IPS-15b (cell line): ENCODE results near the gene FAM185A.

ENCODE experiments used
- H3K27me3 ChIP-seq: one replicate; pipeline ENCODE4 v1.6.1; 2013; ENCODE audit warnings: low read length; ENCODE audit not compliant: control insufficient read depth, insufficient read depth
- H3K36me3 ChIP-seq: one replicate; pipeline ENCODE4 v1.6.1; 2013; ENCODE audit warnings: low read length; ENCODE audit not compliant: control insufficient read depth, insufficient read depth
- H3K4me1 ChIP-seq: one replicate; pipeline ENCODE4 v1.6.1; 2013; ENCODE audit warnings: mild to moderate bottlenecking, low read length; ENCODE audit not compliant: control insufficient read depth, insufficient read depth
- H3K4me3 ChIP-seq: one replicate; pipeline ENCODE4 v1.5.1; 2013; ENCODE audit warnings: low read depth, low read length
- H3K9ac ChIP-seq: one replicate; pipeline ENCODE4 v1.6.1; 2013; ENCODE audit warnings: low read depth, mild to moderate bottlenecking, low read length
- H3K9me3 ChIP-seq: one replicate; pipeline ENCODE4 v1.6.1; 2013; ENCODE audit warnings: mild to moderate bottlenecking, low read length; ENCODE audit not compliant: control insufficient read depth, insufficient read depth

The FAM185A gene

DNA sequence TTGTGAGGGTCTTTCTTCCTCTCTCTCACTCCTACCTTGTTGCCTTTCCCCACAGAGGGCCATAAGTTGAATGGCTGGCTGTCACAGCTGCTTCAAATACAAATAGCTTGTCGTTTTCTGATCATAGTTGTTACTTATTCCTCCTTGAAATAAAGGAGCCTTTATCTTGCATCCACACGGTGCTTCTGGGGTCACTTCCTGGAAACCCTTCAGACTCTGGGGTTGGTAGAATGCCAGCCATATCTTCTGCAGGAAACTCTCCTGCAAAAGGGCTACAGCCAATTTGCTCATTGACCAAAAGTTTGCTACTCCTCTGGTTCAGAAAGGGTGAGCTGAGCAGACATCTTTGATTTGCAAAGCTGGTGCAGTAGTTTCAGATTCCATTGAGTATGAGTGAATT is 70.4 kb downstream of the FAM185A start:
- Histone ChIP-seq H3K36me3 (no peaks in the 10 kb centered on the region), H3K4me3 (no peak overlapping the region), H3K9me3 (no peaks in the 10 kb centered on the region), H3K4me1 (no peaks in the 10 kb centered on the region), H3K9ac (no peak overlapping the region), H3K27me3 (no peaks in the 10 kb centered on the region)

- Histone ChIP-seq H3K9me3 (no peaks in the 10 kb centered on the region), H3K4me3 (no peak overlapping the region), H3K27me3 (no peaks in the 10 kb centered on the region), H3K9ac (no peak overlapping the region), H3K36me3 (no peaks in the 10 kb centered on the region), H3K4me1 (no peaks in the 10 kb centered on the region)
Measured at GRCh38 chr7:102821994-102822747, 73.4 kb downstream of the FAM185A start.

DNA sequence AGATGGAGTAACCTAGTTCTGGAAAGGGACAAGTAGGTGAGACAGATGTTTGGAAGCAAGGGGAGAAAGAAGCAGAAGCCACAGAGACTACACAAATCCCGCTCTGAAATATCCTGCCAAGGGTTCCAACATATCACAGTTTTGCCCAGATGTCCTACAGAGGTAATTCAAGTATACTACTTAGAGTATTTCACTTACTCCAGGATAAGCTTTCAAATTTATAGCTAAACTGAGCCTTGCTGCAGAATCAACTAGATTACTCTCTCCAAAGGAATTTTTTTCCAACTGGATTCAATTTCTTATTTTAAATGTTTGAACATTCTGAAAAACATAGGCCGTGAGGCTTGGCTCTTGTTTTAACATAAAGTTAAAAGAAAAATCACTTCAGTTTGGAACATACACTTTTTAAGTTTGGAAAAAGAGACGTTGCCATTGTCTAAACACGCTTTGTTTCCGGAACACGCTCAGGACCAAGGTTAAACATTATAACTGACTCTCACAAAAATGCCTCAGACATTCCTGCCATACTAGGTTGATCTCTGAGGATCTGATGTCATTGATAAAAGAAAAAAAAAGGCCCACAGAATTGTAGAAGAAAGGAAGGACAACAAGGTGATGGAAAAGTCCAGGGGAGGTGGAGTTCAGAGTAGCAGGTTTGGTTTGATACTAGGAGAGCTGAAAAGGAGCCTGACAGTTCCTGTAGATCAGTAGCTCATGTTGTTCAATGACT is 74.8 kb downstream of the FAM185A start:
- Histone ChIP-seq H3K27me3 (no peaks in the 10 kb centered on the region), H3K4me3 (no peak overlapping the region), H3K9ac (no peak overlapping the region), H3K9me3 (no peaks in the 10 kb centered on the region), H3K36me3 (no peaks in the 10 kb centered on the region), H3K4me1 (no peaks in the 10 kb centered on the region)

GRCh38 chr7:102828286-102828685 is 79.5 kb downstream of the FAM185A start:
- no peak overlapping the region for H3K4me3 ChIP-seq
- H3K9ac ChIP-seq: no peak overlapping the region
- peaks cover 5% of the 10 kb centered on the region for H3K4me1 ChIP-seq
- H3K36me3 ChIP-seq: no peaks in the 10 kb centered on the region
- H3K27me3 ChIP-seq: no peaks in the 10 kb centered on the region
- H3K9me3 ChIP-seq: no peaks in the 10 kb centered on the region

GRCh38 chr7:102829075-102829474 is 80.3 kb downstream of the FAM185A start:
- Histone ChIP-seq H3K4me3 (no peak overlapping the region), H3K27me3 (no peaks in the 10 kb centered on the region), H3K9me3 (no peaks in the 10 kb centered on the region), H3K4me1 (peaks cover 5% of the 10 kb centered on the region), H3K9ac (no peak overlapping the region), H3K36me3 (no peaks in the 10 kb centered on the region)

- H3K27me3 ChIP-seq: no peaks in the 10 kb centered on the region
- H3K9me3 ChIP-seq: no peaks in the 10 kb centered on the region
- H3K4me3 ChIP-seq: no peak overlapping the region
Measured at GRCh38 chr7:102830197-102830596, 81.4 kb downstream of the FAM185A start.

GRCh38 chr7:102832674-102833073 is 83.9 kb downstream of the FAM185A start:
- Histone ChIP-seq H3K27me3 (no peaks in the 10 kb centered on the region), H3K9me3 (no peaks in the 10 kb centered on the region), H3K9ac (no peak overlapping the region), H3K36me3 (no peaks in the 10 kb centered on the region), H3K4me3 (no peak overlapping the region), H3K4me1 (peaks cover 5% of the 10 kb centered on the region)

More at GRCh38 chr7:102830197-102830596, 81.4 kb downstream of the FAM185A start:
- no peaks in the 10 kb centered on the region for H3K36me3 ChIP-seq
- H3K4me1 ChIP-seq: peaks cover 5% of the 10 kb centered on the region
- H3K9ac ChIP-seq: no peak overlapping the region

DNA sequence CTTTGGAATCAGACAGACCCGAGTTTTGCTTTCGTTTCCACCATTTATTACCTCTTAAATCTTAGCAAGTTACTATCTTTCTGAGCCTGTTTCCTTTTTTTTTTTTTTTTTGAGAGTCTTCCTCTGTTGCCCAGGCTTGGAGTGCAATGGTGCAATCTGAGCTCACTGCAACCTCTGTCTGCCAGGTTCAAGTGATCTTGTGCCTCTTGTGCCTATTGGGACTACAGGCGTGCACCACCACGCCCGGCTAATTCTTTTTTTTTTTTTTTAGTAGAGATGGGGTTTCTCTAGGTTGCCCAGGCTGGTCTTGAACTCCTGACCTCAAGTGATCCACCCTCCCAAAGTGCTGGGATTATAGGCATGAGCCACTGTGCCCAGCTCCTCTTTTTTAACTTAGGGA is 84.5 kb downstream of the FAM185A start:
- H3K27me3 ChIP-seq: no peaks in the 10 kb centered on the region
- peaks cover 5% of the 10 kb centered on the region for H3K4me1 ChIP-seq
- no peak overlapping the region for H3K9ac ChIP-seq
- H3K36me3 ChIP-seq: no peaks in the 10 kb centered on the region
- no peak overlapping the region for H3K4me3 ChIP-seq
- no peaks in the 10 kb centered on the region for H3K9me3 ChIP-seq

- H3K4me1 ChIP-seq: peaks cover 5% of the 10 kb centered on the region
- H3K9ac ChIP-seq: no peak overlapping the region
- H3K36me3 ChIP-seq: no peaks in the 10 kb centered on the region
- no peak overlapping the region for H3K4me3 ChIP-seq
- H3K9me3 ChIP-seq: no peaks in the 10 kb centered on the region
- H3K27me3 ChIP-seq: no peaks in the 10 kb centered on the region
Measured at GRCh38 chr7:102834466-102834865, 85.7 kb downstream of the FAM185A start.

GRCh38 chr7:102834999-102835398 is 86.2 kb downstream of the FAM185A start:
- no peaks in the 10 kb centered on the region for H3K27me3 ChIP-seq
- H3K9ac ChIP-seq: no peak overlapping the region
- H3K4me1 ChIP-seq: peaks cover 3% of the 10 kb centered on the region
- no peaks in the 10 kb centered on the region for H3K9me3 ChIP-seq
- H3K4me3 ChIP-seq: no peak overlapping the region
- no peaks in the 10 kb centered on the region for H3K36me3 ChIP-seq

GRCh38 chr7:102836191-102836919 is 87.6 kb downstream of the FAM185A start:
- Histone ChIP-seq H3K27me3 (no peaks in the 10 kb centered on the region), H3K9me3 (no peaks in the 10 kb centered on the region), H3K36me3 (no peaks in the 10 kb centered on the region), H3K4me1 (no peaks in the 10 kb centered on the region), H3K4me3 (no peak overlapping the region), H3K9ac (no peak overlapping the region)
